ENCODE results near the gene SLC35A3.
"Not testable (repeated sequence)": the region's sequence is repeated elsewhere in the genome, so short reads cannot be mapped to it uniquely, and the experiment has no call there.

SLC35A3 gene

GRCh38 chr1:99945174-99945573 lies 24.6 kb upstream of the SLC35A3 start:
- TF ChIP-seq, protein P1, sequence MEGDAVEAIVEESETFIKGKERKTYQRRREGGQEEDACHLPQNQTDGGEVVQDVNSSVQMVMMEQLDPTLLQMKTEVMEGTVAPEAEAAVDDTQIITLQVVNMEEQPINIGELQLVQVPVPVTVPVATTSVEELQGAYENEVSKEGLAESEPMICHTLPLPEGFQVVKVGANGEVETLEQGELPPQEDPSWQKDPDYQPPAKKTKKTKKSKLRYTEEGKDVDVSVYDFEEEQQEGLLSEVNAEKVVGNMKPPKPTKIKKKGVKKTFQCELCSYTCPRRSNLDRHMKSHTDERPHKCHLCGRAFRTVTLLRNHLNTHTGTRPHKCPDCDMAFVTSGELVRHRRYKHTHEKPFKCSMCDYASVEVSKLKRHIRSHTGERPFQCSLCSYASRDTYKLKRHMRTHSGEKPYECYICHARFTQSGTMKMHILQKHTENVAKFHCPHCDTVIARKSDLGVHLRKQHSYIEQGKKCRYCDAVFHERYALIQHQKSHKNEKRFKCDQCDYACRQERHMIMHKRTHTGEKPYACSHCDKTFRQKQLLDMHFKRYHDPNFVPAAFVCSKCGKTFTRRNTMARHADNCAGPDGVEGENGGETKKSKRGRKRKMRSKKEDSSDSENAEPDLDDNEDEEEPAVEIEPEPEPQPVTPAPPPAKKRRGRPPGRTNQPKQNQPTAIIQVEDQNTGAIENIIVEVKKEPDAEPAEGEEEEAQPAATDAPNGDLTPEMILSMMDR (IDR thresholded peaks at IDR 0.05; ENCODE audit: low read depth, low read length): no peak
- H3K4me3 ChIP-seq (ENCODE audit: low read depth, low read length): no peak overlapping the region

GRCh38 chr1:99950486-99950885 lies 19.3 kb upstream of the SLC35A3 start:
- H3K4me3 ChIP-seq (ENCODE audit: low read depth, low read length): no peak overlapping the region
- TF ChIP-seq, protein P1 (IDR thresholded peaks at IDR 0.05; ENCODE audit: low read depth, low read length): no peak

DNA sequence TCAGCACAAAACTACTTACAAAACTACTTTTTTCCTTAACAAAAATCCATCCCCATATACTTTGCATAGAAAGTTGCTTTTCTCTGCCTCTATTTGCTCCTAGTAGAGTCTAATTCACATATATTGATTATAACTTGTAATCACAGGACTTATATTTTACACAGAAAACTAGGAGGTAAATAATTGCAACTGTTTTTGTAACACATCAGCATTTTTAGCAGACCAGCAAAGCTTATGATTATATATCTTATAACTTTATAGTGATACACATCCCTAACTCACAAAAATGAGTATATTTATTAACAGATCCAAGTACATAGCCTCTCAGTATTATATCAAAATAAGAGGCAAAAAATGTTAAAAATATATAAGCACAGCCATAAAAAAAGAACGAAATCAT lies 17.3 kb upstream of the SLC35A3 start:
- TF ChIP-seq, protein P1 (IDR thresholded peaks at IDR 0.05; ENCODE audit: low read depth, low read length): no peak
- no peak overlapping the region for H3K4me3 ChIP-seq (ENCODE audit: low read depth, low read length)

DNA sequence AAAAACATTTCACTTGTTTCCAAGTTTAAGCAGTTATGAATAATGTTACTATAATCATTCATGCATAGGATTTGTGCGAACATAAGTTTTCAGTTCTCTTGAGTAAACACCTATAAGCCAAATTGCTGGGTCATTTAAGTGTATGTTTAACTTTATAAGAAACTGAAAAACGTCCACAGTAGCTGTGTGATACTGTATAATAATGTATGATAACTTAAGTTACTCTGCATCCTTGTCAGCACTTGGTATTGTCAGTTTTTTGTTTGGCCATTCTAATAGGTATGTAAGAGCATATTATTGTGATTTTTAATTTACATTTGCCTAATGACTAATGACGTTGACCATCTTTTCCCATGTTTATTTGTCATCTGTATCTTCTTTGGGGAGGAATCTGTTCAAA lies 14.4 kb upstream of the SLC35A3 start:
- no peak overlapping the region for H3K4me3 ChIP-seq (ENCODE audit: low read depth, low read length)
- TF ChIP-seq, protein P1 (IDR thresholded peaks at IDR 0.05; ENCODE audit: low read depth, low read length): no peak

DNA sequence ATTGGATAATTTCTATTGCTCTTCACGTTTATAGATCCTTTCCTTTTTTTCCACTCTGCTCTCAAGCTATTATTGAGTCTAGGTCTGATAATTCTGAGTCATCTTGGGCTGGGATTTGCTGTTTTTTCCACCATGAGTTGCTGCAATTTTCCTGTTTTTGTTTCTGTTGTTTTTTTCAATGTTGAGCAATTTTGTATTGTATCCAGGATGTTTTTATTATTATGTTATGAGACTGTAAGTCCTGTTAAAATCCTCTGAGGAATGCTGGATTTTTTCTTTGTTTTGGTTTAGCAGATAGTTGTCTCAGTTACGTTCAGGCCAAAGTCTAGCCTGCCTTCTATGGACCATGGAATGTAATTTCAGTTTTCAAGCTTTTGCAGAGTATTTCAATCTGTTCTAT lies 13.0 kb upstream of the SLC35A3 start:
- H3K4me3 ChIP-seq (ENCODE audit: low read depth, low read length): no peak overlapping the region
- TF ChIP-seq, protein P1 (IDR thresholded peaks at IDR 0.05; ENCODE audit: low read depth, low read length): no peak

DNA sequence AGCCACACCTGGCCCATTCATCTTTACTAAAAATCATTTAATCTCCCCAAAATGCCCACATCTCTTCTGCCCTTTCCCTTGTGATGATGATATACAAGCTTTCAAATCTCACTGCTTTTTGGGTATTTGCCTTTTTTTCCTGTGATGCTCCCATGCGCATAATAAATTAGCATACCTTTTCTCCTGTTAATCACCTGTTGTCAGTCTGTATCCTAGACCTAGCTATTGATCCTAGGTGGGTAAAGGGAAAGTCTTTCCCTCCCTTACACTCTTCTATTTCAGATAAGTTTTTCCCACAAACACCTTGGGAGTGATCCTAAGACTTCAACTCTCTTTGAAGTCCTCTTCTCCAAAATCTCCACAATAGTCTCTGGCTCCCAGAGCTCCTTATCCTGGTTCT lies 12.0 kb upstream of the SLC35A3 start:
- no peak overlapping the region for H3K4me3 ChIP-seq (ENCODE audit: low read depth, low read length)
- TF ChIP-seq, protein P1 (IDR thresholded peaks at IDR 0.05; ENCODE audit: low read depth, low read length): no peak

DNA sequence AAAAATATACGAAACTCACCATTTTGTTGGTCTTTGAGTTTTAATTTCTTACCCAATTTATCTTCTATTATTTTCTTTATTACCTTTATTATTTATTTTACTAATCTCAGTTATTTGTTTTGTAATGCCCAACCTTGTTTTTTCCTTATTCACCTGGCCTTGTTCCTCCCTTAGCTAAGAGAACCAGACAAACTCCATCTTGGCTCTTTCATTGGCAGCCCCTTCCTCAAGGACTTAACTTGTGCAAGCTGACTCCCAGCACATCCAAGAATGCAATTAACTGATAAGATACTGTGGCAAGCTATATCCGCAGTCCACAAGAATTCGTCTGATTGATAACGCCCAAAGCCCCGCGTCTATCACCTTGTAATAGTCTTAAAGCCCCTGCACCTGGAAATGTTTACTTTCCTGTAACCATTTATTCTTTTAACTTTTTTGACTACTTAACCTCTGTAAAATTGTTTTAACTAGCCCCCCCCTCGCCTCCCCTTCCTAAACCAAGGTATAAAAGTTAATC lies 10.5 kb upstream of the SLC35A3 start:
- not testable (repeated sequence) for H3K4me3 ChIP-seq (ENCODE audit: low read depth, low read length)

DNA sequence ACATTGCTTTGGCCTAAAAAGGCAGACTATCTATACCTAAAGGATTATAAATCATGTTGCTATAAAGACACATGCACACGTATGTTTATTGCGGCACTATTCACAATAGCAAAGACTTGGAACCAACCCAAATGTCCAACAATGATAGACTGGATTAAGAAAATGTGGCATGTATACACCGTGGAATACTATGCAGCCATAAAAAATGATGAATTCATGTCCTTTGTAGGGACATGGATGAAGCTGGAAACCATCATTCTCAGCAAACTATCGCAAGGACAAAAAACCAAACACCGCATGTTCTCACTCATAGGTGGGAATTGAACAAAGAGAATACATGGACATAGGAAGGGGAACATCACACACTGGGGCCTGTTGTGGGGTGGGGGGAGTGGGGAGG lies 9.5 kb upstream of the SLC35A3 start:
- H3K4me3 ChIP-seq (ENCODE audit: low read depth, low read length): not testable (repeated sequence)
